Measurements from ENCODE around the gene CPEB4.

DNA sequence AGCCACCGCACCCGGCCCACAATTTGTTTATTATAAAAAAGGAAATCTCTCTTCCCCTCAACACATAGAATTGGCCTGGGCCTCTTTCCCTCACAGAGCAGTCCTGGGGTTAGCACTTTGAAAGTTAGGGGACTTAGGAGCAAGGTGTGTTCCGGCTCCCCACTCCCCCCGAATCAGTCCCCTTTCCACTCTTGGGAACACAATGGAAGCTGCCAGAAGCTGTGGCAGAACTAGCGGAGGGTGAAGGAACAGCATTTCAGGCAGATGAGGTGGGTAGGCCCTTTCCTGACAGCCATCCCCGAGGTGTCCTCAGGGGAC is 84.4 kb downstream of the CPEB4 start:
- TF ChIP-seq RARB (CRISPR knock-in tag; IDR thresholded peaks at IDR 0.05) (no peak), ZFP3 (CRISPR knock-in tag; IDR thresholded peaks at IDR 0.05) (no peak), ZNF565 (CRISPR knock-in tag; conservative IDR thresholded peaks at IDR 0.05; ENCODE audit: low read depth) (no peak), TOX (CRISPR knock-in tag; IDR thresholded peaks at IDR 0.05; ENCODE audit: borderline replicate concordance) (no peak), ZNF8 (CRISPR knock-in tag; IDR thresholded peaks at IDR 0.05) (no peak), OSR1 (CRISPR knock-in tag; IDR thresholded peaks at IDR 0.05) (no peak), ARNTL (CRISPR knock-in tag; IDR thresholded peaks at IDR 0.05; ENCODE audit: borderline replicate concordance, low read depth) (no peak), ISL1 (CRISPR knock-in tag; IDR thresholded peaks at IDR 0.05) (no peak), SNAI2 (CRISPR knock-in tag; IDR thresholded peaks at IDR 0.05) (no peak)
- TF ChIP-seq, protein P1, sequence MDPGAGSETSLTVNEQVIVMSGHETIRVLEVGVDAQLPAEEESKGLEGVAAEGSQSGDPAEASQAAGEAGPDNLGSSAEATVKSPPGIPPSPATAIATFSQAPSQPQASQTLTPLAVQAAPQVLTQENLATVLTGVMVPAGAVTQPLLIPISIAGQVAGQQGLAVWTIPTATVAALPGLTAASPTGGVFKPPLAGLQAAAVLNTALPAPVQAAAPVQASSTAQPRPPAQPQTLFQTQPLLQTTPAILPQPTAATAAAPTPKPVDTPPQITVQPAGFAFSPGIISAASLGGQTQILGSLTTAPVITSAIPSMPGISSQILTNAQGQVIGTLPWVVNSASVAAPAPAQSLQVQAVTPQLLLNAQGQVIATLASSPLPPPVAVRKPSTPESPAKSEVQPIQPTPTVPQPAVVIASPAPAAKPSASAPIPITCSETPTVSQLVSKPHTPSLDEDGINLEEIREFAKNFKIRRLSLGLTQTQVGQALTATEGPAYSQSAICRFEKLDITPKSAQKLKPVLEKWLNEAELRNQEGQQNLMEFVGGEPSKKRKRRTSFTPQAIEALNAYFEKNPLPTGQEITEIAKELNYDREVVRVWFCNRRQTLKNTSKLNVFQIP (CRISPR knock-in tag; IDR thresholded peaks at IDR 0.05; ENCODE audit: borderline replicate concordance, low read depth) = no peak
- TF ChIP-seq, protein P2, sequence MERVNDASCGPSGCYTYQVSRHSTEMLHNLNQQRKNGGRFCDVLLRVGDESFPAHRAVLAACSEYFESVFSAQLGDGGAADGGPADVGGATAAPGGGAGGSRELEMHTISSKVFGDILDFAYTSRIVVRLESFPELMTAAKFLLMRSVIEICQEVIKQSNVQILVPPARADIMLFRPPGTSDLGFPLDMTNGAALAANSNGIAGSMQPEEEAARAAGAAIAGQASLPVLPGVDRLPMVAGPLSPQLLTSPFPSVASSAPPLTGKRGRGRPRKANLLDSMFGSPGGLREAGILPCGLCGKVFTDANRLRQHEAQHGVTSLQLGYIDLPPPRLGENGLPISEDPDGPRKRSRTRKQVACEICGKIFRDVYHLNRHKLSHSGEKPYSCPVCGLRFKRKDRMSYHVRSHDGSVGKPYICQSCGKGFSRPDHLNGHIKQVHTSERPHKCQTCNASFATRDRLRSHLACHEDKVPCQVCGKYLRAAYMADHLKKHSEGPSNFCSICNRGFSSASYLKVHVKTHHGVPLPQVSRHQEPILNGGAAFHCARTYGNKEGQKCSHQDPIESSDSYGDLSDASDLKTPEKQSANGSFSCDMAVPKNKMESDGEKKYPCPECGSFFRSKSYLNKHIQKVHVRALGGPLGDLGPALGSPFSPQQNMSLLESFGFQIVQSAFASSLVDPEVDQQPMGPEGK (CRISPR knock-in tag; IDR thresholded peaks at IDR 0.05; ENCODE audit: borderline replicate concordance) = no peak
- TF ChIP-seq, protein P3, sequence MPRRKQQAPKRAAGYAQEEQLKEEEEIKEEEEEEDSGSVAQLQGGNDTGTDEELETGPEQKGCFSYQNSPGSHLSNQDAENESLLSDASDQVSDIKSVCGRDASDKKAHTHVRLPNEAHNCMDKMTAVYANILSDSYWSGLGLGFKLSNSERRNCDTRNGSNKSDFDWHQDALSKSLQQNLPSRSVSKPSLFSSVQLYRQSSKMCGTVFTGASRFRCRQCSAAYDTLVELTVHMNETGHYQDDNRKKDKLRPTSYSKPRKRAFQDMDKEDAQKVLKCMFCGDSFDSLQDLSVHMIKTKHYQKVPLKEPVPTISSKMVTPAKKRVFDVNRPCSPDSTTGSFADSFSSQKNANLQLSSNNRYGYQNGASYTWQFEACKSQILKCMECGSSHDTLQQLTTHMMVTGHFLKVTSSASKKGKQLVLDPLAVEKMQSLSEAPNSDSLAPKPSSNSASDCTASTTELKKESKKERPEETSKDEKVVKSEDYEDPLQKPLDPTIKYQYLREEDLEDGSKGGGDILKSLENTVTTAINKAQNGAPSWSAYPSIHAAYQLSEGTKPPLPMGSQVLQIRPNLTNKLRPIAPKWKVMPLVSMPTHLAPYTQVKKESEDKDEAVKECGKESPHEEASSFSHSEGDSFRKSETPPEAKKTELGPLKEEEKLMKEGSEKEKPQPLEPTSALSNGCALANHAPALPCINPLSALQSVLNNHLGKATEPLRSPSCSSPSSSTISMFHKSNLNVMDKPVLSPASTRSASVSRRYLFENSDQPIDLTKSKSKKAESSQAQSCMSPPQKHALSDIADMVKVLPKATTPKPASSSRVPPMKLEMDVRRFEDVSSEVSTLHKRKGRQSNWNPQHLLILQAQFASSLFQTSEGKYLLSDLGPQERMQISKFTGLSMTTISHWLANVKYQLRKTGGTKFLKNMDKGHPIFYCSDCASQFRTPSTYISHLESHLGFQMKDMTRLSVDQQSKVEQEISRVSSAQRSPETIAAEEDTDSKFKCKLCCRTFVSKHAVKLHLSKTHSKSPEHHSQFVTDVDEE (CRISPR knock-in tag; IDR thresholded peaks at IDR 0.05) = no peak

Data from SK-N-SH treated with all-trans-retinoic acid at 6 μM for 48 hours (cell line).